Activated CD4-positive, alpha-beta T cell treated with anti-CD3 and anti-CD28 coated beads, Interleukin-2, amount 50 U/mL, for 16 hours (primary cell): Measurements from ENCODE around the gene NCKAP1.
"Not testable (repeated sequence)": the region's sequence is repeated elsewhere in the genome, so short reads cannot be mapped to it uniquely, and the experiment has no call there.

ENCODE experiments used
- DNase-seq: peaks from one replicate; pipeline ENCODE4 v3.0.0-alpha.2; 2020

Gene NCKAP1

DNA sequence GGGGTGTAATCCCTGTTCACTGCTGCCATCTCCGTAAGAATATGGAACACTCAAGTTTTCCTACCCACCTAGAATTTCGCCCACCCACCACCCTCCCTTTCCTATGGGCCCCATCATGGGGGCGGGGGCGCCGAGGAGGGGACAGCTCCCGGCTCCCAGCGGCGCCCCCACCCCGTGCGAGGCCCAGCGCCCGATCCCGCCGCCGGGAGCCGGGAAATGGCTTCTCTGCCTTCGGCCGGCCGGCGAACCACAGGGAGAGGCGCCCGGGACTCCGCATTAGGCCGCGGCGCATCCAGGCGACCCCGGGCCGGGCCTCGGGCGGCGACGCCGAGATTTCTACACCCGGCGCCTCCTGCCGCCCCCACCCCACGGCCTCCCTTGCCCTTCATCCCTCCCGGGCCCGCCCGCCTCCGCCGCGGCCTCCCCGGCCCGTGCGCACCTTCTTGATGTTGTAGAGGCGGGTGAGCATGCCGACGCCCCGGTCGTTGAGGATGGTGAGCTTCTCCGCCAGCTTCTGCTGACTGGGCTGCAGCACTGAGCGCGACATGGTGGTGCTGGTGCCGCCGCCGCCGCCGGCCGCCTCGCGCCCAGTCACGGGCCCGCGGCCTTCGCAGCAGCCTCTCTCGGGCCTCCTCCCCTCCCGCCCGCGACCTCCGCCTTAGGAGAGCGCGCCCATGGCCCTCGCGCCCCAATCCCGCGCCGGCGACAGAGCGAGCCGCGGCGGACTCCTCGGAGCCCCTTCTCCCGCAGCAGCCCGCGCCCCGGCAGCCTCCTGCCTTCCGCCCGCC is 510 bp downstream of the NCKAP1 start:
- peak; percentile 44 for DNase-seq

DNA sequence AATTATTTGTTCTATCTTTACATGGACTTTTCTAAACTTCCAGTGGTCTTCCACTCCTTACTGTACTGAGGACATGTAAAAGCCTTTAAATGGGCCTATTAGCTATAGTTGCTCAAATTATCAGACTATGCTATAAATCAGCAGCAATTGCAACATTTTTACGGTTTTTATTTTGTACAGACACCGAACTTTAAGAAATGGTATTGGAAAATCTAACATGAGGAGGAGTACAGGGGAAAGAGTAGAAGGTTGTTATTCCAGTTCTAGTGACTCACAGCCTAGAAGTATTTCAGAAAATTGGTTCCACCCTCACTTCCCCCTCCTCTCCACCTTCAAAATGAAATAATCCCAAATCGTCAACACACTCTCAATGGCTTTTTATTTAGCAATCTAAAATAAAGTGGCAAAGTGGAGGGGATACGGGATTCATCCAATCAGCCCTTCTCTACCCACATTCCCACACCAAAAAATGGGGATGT is 1.1 kb downstream of the NCKAP1 start:
- no peak for DNase-seq

DNA sequence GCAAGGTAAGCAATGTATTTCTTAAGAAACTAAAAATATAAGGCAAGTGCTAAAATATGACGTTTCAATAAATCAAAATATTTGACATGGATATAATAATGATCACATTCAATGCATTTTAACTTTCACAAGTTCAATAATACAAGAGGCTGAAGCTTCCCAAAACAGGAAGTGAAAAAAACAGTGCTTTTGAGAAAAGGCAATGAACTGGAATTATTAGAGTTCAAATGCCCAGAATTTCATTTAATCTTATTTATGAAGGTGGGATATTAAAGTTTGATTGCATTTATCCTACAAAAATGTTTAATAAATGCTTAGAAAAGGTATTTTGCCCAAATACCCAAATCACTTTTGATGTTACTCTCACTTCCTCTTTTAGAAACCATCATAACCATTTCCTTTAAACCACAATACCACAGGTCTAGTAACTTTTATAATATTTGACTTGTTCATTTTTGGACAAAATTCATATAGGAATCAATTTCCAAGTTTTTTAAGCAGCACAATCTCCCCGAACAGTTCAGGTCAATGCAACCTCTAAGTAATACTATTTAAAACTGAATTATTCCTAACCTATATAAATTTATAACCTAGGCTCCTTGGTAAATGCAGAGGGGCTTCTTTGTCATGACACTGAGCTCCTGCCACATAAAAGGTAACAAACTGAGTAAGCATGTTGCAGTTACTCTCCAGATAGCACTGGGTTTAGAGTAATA is 2.1 kb downstream of the NCKAP1 start:
- peak; percentile 31 for DNase-seq

DNA sequence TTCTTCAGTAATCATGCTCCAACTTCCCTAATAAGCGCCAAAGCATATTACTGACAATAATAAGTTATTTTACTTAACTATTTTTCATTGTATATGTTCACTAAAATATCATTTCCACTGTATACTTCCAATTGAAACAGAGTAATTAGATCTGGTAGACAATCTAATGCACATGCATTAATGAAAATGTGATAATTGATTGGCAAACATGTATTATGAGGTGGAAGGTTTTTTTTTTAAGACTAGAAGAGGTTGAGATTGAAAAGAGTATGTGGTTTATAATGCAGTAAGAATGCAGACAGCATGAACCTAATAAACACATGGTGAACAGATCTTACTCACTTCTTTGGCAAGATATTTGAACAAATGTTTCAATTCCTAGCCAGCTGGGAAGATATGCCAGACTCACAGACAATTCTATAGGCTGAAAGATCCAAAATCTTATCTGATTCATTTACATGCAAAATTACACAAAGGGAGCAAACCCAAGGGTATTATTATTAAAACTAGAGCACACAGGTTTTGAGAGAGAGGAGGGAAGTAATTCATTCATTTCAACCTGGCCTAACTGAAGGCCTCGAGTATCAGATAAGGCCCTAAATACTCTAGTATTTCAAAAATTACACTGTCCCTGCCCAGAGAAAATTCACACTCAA is 2.8 kb downstream of the NCKAP1 start:
- DNase-seq, result no peak

DNA sequence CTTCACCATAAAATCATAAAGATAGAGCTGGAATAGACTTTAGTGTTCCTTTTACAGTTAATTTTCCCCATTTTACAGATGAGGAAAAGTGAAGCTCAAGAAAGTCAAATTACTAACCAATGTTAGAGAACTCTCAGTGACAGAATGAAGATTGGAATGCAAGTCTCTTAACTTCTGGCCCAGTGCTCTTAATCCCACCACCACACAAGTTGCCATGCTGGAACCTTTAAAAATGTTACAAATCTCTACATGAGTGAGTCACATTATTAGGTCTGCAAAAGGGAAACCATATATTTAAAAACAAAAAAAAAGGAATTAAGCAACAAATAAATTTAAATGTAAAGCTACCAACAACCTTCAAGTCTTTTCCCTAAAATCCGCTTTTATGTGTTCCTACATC is 3.5 kb downstream of the NCKAP1 start:
- no peak for DNase-seq

DNA sequence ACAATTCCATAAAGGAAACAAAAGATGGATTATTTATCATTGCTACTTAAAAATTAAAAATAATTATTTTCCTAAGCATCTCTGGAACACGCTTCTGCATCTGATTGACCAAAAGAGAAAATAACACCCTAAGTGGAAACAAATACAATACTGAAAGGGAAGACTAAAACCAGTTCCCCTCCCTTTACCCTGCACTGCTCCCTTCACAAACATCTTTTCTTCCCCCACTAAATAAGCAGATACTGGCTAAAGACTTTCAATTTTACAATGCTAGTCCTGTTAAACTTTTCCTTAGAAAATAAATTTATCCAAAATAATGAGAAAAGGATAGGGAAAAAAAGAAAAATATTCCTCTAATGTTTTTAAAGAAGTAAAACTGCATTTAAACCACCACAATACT is 4.3 kb downstream of the NCKAP1 start:
- DNase-seq, result no peak

DNA sequence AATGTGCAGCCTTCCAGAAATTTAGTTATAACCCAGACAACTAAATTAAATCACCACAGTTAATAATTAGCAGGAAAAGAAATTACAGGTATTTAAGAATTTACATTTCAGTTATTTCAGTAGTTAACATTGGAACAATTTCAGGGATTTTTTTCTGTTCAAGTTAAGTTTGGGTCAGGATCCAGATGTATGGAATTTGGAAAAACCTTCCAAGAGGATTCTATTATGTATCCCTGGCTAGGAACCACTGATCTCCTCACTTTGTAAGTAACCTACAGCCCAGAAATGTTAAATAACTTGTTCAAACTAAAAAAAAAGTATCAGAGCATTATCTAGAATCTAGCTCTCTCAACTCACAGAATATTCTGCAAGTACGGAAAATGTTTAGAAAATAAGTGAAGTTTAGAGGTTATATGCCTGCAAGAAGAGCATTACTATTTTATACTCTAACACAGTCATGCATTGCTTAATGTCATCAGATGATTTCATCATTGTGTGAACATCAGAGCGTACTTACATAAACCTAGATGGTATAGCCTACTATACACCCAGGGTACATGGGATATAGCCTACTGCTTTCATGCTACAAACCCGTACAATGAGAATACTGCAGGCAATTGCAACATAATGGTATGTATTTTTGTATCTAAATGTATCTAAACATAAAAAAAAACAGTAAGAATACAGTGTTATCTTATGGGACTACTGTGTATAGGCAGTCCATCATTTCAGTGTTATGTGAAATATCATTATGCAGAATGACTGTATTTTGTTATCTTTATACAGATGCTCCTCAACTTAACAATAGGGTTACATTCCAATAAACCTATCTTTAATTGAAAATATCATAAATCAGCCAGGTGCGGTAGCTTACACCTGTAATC is 6.1 kb downstream of the NCKAP1 start:
- no peak for DNase-seq

DNA sequence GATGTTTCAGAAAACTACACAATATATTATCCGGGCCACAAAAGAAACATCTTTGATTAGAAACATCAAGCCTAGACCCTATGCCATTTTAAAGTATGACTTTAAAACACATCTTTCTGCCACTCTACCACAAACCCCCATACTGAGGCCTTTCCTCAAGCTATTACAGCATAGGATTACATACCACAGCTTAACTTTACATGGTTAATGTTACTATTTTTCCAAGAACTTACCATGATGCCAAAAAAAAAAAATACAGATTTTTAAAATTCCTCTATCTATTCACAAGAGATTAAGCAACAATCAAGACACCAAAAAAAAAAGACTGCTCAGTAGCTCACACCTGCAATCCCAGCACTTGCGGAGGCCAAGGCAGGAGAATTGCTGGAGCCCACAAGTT is 9.0 kb downstream of the NCKAP1 start:
- no peak for DNase-seq

DNA sequence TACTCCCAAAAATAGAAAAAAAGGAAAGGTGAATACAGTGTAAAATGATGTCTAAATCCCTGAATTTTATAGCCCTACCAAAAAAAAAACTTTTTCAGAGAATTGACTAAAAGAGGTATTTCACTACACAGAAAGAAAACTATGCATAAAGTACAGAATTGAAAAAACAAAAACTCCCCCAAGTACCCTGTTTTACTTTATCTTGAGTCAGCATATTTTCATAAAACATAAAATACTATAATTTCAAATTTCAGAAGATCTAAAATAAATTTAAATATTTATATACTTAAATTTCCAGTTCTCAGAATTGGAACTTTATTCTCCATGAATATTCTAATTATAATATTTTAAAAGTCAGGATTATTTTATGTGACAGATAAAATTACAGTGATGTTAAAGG is 10.1 kb downstream of the NCKAP1 start:
- no peak for DNase-seq

DNA sequence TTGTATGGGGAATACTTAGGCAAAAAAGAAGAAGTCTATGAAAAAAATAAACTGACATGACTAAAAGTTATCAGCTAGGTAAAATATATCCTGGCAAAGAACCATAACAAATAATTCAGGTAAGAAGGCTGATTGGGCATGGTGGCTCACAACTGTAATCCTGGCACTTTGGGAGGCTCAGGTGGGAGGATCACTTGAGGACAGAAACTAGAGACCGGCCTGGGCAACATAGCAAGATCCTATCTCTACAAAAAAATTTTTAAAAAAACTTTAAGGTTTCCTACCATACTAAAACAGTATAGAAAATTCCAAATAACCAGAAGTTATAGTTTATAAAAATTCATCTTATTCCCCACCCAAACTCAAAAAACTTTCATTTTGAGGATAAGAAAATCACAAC is 10.8 kb downstream of the NCKAP1 start:
- DNase-seq, result no peak

DNA sequence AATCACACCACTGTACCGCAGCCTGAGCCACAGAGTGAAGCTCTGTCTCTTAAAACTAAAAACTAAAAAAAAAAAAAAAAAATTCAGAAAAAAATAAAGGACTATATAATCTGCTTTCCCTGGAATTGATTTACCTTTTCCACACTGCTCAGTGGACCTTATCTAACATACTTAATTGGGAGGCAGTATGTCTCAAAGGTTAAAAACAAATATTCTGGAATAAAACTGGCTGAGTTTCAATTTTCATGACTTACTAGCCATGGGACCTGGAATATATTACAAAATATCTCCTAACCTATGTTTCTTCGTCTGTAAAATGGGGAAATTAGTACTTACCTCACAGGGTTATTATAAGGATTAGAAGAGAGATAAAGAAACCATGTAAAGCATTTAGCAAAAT is 11.8 kb downstream of the NCKAP1 start:
- DNase-seq, result no peak

DNA sequence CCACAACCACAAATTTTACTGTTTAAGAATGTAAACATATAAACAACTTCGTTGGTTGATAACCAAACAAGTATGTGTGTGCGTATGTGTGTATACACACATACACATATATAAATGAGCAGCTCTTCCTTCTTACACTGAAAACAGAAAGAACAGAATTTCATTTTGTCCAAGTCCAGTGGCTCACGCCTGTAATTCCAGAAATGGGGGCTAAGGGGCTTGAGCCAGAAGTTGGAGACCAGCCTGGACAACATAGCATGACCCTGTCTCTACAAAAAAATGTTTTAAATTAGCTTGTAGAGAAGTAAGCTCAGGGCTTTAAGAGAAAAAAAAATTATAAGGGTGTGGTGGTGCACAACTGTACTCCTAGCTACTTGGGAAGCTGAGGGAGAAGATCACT is 12.3 kb downstream of the NCKAP1 start:
- DNase-seq, result no peak

DNA sequence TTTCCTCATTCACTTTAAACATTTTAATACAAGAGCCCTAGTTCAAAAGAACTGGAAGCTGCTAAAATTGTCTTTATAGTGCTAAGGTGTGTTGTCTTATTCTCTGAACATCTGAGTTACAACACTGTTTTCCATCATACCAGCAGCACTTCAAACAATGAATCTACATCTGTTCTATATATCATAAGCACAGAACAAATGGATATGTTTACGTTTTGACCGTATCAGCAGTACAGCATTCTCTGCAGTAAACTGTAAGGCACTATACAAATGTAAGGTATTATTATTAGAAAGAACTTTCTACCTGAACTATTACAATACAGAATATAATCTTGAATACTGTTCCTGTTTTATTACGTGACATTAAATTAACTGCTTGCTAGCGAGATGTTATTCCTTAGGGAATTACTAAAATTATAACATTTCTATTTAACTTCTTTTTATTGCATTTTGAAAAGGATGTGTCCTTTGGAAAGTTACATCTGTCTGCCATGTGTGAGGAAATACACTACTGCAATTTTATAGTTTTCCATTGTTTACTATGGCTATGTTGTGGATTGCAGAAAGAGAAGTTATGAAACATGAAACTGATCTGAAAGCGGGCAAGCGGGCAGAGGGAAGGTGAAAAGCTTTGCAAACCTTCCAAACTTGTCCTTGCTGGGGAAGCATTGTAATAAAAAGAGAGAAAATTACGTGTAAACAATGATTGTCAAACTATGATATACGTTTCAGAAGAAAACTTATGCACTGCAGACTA is 13.7 kb downstream of the NCKAP1 start:
- DNase-seq, result no peak

DNA sequence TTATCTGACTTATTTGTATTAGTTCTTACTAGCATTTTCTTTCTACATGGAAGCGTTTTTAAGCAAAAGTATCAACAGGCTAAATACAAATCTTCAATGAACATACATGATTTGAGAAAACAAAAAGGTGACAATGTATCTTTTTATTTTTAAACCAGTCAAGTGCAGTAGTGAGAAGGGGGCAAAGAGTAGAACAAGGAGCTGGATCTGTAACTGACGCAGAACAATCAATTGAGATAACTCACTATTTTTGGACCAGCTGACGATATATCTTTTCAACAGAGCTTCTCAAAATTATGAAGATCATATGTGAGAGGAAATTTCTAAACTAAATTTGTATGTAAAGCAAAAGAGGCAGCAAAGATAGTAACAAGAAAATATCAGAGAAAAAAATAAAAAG is 15.5 kb downstream of the NCKAP1 start:
- no peak for DNase-seq

DNA sequence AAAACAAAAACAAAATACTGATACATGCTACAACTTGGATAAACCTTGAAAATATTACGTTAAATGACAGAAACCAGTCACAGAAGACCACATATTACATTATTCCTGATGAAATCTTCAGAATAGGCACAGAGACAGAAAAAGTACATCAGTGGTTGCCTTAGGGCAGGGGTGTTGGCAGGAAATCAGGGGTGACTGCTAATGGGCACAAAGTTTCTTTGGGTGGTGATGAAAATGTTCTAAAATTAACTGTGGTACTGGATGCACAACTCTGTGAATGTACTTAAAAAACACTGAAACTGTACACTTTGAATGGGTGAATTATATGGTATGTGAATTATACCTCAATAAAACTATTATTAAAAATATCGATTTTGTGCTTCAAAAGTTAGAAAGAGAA is 16.6 kb downstream of the NCKAP1 start:
- DNase-seq, result no peak

DNA sequence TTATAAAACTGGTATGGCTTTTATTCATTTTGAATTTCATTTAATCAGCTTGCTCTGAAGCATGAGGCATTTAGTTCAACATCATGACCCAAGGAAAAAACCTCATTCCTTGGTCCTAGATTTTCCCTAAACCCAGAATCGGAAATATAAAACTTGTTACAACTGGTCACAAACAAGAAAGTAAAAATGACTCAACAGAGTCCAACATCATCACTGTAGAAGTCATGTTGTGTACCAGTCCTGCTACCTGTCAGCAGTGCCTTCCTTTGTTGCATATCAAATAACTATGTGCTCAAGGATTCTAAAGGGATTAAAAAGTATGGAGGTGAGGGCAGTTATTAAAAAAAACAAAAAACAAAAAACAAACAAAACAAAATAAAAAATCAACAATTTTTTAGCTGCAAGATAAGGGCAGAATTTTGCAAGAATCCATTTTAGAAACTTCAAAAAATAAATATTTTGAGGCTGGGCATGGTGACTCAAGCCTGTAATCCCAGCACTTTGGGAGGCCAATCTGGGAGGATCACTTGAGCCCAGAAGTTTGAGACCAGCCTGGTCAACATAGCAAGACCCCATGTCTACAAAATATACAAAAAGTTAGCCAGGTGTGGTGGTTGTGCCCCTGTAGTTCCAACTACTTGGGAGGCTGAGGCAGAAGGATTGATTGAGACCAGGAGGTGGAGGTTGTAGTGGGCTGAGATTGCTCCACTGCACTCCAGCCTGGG is 18.4 kb downstream of the NCKAP1 start:
- DNase-seq, result no peak

DNA sequence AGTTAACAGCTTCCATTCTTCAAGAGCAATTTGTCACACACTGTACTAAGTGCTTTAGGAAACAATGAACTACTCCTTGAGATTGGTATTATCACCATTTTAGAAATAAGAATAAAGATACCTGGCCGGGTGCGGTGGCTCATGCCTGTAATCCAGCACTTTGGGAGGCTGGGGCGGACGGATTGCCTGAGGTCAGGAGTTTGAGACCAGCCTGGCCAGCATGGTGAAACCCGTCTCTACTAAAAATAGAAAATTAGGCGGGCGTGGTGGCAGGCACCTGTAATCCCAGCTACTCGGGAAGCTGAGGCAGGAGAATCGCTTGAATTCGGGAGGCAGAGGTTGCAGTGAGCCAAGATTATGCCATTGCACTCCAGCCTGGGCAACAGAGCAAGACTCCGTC is 20.4 kb downstream of the NCKAP1 start:
- not testable (repeated sequence) for DNase-seq

DNA sequence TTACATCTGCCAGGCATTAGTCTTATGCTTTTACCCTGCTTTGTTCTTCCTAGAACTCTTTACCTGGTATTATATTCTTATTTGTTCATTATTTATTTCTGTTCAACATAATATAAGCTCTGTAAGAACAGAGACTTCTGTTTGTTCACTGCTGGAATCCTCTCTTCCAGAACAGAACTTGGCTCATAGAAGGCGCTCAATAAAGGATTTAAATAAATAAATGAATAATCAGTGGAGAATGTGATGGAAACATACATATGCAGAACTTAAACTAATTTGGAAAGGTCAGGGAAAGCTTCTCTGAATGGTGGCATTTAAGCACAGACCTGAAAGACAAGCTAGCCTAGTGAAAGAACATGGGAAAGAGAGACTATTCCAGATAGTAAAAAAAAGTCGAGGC is 24.3 kb downstream of the NCKAP1 start:
- DNase-seq, result no peak

DNA sequence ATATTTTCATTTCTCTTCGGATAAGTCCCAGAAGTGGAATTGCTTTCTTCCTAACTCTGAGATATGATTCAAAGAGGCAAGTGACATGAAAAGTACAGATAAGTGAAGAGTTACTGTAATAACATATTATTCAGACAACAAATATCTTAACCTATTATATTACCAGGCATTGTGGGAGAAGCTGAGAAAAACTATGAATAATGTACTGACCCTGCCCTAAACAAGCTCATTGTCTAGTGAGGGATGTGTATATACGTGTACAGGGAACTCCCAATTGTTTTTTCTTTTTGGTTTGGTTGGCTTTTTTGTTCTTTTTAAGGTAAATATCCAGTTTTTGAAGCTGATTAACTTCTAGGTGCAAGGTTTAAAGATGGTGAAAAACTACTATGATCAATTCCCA is 26.5 kb downstream of the NCKAP1 start:
- no peak for DNase-seq

DNA sequence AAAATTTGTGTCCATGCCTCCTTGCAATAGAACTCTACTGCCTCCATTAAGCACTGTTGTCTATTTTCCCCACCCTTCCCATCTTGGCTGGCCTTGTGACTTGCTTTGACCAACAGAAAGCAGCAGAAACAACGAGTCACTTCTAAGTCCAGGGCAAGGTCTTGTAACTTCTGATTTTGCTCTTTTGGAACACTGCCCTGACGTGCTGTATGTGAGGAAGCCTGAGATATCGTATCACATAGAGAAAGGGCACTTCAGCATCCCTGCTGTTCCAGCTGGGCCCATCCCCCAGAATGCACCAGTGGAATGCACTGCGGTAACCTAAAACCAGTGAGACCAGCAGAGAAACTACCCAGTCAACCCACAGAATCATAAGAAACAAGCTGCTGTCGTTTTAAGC is 28.1 kb downstream of the NCKAP1 start:
- DNase-seq, result no peak

DNA sequence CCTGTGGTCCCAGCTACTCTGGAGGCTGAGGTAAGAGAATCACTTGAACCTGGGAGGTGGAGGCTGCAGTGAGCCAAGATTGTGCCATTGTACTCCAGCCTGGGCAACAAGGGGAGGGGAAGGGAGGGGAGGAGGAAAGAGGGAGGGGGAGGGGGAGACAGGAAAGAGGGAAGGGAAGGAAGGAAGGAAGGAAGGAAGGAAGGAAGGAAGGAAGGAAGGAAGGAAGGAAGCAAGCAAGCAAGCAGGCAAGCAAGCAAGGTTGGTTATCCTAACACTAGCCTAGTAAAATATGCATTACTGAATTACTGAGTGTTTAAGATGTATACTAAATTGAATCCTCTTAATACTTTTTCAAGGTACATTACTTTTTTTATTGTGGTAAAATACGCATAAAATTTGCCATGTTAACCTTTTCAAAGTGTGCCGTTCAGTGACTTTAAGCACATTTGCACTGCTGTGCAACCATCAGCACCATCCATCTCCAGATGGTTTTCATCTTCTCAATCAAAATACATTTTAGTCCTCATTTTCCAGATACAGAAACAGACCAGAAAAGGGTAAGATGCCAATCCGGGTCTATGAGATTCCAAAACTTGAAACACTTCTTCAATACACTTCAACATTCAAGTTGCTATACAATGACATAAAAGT is 28.9 kb downstream of the NCKAP1 start:
- DNase-seq, result no peak
